Uterus (tissue), 2 donors: ENCODE data around the gene KCNMB2.

ENCODE experiments used
- POLR2A ChIP-seq, 2 donors: fragments of 450-650 bp; IDR thresholded peaks; one replicate each; pipeline ENCODE4 v1.6.1; 2016; ENCODE audit warnings: antibody characterized with exemption in 2 of 2, mild to moderate bottlenecking in 1 of 2, moderate library complexity in 1 of 2
- TF ChIP-seq, protein P1 (sequence below), 4 experiments: fragments of 200-600 bp in 2 of 4; fragments of 450-650 bp in 2 of 4; sonication (generic) in 2 of 4; IDR thresholded peaks; one replicate each; pipeline ENCODE4 v1.5.1; 2016 to 2019; ENCODE audit warnings: antibody characterized with exemption in 4 of 4, mild to moderate bottlenecking in 2 of 4, moderate library complexity in 1 of 4

DNA sequence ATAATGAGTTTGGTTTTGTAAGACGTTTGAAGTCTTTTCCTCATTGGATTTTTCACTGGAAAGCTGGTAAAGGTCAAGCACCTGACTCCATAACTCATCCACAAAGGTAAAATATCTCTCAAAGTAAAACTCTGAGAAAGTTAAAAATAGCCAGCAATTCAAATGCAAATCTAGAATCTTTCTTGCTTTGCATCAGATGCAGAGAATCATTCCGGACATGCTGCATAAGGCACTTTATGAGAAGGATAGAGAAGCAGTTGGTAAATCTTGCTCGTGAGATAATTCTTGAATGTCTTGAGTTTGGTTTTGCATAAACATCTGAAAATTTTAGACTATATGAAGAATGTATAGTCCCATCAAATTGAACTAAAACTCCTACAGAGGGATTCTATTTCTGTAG, 9.1 kb downstream of the KCNMB2 start:
- TF ChIP-seq, protein P1, sequence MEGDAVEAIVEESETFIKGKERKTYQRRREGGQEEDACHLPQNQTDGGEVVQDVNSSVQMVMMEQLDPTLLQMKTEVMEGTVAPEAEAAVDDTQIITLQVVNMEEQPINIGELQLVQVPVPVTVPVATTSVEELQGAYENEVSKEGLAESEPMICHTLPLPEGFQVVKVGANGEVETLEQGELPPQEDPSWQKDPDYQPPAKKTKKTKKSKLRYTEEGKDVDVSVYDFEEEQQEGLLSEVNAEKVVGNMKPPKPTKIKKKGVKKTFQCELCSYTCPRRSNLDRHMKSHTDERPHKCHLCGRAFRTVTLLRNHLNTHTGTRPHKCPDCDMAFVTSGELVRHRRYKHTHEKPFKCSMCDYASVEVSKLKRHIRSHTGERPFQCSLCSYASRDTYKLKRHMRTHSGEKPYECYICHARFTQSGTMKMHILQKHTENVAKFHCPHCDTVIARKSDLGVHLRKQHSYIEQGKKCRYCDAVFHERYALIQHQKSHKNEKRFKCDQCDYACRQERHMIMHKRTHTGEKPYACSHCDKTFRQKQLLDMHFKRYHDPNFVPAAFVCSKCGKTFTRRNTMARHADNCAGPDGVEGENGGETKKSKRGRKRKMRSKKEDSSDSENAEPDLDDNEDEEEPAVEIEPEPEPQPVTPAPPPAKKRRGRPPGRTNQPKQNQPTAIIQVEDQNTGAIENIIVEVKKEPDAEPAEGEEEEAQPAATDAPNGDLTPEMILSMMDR (IDR thresholded peaks at IDR 0.05), result no peak
- TF ChIP-seq POLR2A (IDR thresholded peaks at IDR 0.05), result no peak
